Measurements from ENCODE around the gene NFKBIB.
A peak's percentile ranks its signal among the peaks of the same experiment; 100 is the strongest.
"Not testable (repeated sequence)": the region's sequence is repeated elsewhere in the genome, so short reads cannot be mapped to it uniquely, and the experiment has no call there.

The NFKBIB gene

DNA sequence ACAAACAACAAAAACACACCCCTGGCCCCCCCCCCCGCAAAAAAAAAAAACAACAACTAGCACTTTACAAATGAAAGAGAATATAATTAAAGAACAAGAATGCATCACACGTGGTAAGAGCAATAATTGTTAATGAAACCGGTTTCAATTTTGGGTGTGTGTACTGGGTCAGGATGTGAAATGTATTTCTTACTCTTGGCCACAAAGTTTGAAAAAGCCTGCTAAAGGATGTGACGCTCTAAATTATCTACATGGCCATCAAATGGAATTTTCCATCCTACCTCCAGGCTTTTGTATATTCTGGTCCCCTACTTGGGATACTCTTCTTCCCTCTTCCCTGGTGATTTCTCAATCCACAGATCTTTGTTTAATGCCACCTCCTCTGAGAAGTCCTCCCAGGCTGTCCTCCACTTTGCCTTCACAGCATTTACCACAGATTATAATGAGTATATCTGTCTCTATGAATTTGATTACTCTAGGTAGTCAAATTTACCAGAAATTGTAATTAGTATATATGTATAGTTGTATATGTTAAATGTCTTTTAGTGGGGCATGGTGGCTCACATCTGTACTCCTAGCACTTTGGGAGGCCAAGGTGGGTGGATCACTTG, 28.7 kb downstream of the NFKBIB start:
- DNase-seq (ENCODE audit: low read depth): no peak

DNA sequence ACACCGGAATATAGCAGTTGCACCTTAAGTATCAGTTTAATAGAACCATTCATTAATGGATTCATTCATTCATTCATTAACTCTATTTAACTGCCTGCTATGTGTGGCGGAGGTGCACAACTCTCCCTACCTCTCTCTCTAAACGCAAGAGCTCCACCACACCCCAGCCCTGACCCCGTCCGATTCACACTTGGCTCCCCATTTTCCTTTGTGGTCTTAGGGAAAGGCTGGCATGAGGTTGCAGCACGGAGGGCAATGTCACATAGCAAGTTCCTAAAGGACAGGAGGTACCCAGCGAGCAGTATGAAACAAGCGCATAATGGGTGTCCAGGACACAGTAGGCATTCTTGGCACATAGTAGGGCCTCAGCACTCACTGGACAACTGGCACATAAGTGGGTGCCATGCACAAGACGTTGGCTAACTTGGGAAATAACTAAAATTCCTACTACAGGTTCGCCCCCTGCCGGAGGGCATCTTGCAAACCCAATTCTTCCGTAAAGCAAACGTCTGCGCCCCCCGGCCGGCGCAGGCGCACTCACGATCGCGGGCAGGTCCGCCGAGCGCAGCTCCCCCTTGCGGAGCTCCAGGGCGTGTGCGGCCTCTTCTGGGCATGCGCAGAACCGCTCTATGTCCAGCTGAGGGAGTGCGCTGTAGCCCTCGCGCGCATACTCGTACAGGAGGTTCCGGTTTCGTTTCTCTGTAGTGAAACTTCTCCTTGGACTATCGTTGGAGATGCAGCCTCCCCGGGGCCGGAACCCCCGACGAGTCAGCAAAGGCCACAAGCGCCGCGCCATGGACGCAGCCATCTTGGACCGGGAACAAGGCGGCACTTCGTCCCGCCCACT, 30.4 kb downstream of the NFKBIB start, which contains the start of gene SARS2:
TSS of gene SARS2 (minus strand) at position 835 of the 847 bp plus-strand sequence. CDS start at position 808, 27 bp downstream.
- DNase-seq (ENCODE audit: low read depth): peak; percentile 94

DNA sequence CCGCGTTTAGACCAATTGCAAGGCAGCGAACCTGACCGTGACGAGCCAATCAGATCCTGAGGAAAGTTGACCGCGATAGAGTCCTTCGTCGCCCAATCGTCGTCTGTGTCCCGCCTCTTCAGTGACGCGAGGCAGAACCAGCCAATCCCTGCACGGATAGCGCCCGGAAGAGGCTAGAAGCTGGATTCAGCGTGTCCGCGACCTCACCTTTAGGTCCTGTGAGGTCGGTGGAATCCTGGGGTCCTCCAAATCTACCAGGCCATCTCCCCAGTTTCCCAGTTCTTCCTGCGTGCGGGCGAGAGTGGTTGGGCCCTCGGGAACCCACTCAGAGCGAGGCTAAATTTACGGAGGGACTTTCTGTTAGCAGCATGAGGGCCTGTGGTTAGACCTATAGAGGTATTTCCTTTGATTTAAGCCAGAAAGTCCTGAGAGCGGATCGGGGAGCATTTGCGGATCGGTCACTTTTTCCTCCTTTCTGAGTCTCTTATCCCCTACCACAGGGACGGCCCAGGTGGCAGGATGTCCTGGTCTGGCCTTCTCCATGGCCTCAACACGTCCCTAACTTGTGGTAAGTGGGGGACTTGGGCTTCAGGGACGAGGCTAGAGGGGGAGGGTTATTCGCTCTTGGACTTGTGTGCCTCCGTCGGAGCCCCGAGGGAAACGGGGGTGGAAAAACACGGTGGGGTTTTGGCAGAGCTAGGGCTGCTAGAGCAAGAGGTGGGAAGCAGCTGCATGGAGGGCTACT, 31.2 kb downstream of the NFKBIB start, which contains the start of gene MRPS12:
TSS of gene MRPS12 (plus strand) at position 169 of the 745 bp plus-strand sequence. CDS start at position 520, 351 bp downstream.
- peak; percentile 100 for DNase-seq (ENCODE audit: low read depth)

DNA sequence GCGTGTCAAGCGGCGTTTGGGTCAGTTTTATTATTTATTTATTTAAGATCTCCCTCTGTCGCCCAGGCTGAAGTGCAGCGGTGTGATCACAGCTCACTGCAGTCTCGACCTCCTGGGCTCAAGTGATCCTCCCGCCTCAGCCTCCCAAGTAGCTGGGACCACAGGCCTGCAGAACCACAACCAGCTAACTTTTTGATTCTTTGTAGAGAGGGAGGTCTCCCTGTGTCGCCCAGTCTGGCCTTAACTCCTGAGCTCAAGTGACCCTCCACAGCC, 31.7 kb downstream of the NFKBIB start:
- no peak for DNase-seq (ENCODE audit: low read depth)

DNA sequence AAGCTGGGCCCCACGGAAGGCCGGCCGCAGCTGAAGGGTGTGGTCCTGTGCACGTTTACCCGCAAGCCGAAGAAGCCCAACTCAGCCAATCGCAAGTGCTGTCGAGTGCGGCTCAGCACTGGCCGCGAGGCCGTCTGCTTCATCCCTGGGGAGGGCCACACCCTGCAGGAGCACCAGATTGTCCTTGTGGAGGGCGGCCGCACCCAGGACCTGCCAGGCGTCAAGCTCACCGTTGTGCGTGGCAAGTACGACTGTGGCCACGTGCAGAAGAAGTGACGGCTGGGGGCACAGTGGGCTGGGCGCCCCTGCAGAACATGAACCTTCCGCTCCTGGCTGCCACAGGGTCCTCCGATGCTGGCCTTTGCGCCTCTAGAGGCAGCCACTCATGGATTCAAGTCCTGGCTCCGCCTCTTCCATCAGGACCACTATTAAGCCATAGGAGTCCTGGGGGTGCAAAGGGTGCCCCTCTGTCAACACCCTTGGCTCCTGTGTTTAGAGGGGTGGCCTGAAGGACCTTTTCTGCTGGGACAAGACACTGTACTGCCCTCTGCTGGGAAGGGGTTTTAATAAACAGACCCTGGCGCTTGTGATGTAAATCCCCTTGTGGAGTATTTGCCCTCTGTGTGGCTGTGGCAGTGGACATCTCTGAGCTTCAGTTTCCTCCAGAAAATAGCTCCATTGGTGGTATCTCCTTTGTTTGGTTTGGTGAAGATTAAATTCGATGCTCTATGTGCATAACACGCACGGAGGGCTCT, 32.8 kb downstream of the NFKBIB start:
- peak; percentile 20 for DNase-seq (ENCODE audit: low read depth)

DNA sequence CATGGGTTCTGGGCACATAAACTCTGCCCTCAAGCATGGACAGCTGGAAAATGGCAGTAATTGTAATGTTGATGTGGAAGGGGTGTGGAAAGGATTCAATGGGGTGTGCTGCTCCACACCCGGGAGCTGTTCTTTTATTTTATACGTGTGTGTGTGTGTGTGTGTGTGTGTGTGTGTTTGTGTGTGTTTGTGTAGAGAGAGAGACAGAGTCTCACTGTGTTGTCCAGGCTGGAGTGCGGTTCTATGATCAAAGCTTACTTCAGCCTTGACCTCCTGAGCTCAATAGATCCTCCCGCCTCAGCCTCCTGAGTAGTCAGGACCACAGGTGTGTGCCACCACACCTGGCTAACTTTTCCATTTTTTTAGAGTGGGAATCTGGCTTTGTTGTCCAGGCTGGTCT, 33.8 kb downstream of the NFKBIB start:
- no peak for DNase-seq (ENCODE audit: low read depth)

DNA sequence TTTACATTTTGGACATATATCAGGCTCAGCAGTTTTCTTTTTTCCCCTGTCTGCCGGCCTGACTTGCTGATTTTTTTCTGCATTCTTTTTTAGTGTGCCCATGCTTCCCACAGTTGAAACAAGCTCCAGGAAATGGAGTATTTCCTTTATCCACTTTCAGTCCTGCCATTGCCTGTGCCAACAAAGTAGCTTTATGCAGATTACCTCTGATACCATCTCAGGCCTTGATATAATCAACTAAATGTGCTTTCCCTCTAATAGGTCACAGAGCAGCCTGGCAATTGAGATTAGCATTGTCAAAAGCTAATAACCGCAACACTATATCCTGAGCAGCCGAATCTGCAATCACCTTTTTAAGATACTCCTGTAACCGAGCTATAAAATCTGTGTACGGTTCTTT, 40.2 kb downstream of the NFKBIB start:
- DNase-seq (ENCODE audit: low read depth): no peak

DNA sequence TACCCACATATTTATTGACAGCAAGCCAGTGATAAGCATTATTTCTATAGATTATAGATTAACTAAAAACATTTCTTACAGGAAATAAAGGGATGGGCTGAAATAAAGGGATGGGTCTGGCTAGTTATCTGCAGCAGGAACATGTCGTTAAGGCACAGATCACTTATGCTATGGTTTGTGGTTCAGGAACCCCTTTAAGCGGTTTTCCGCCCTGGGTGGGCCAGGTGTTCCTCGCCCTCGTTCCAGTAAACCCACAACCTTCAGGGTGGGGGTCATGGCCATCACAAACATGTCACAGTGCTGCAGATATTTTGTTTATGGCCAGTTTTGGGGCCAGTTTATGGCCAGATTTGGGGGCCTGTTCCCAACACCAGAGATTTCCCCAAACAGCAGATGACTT, 41.7 kb downstream of the NFKBIB start:
- not testable (repeated sequence) for DNase-seq (ENCODE audit: low read depth)

DNA sequence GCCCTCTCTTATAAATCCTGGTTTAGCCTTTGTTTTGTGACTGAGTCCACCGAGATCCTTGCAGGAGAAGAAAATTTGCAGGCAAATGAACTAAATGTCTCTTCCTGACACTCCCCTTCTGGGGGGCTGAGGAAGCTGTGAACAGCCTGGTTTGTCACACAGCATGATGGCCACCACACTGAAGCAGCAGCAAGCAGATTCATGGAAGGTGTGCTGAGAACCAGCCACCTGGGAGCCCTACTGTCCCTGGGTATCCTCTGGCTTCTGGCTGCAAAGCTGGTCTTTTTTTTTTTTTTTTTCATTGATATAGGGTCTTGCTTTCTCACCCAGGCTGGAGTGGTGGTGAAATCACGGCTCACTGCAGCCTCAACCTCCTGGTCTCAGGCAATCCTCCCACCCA, 42.2 kb downstream of the NFKBIB start:
- no peak for DNase-seq (ENCODE audit: low read depth)

DNA sequence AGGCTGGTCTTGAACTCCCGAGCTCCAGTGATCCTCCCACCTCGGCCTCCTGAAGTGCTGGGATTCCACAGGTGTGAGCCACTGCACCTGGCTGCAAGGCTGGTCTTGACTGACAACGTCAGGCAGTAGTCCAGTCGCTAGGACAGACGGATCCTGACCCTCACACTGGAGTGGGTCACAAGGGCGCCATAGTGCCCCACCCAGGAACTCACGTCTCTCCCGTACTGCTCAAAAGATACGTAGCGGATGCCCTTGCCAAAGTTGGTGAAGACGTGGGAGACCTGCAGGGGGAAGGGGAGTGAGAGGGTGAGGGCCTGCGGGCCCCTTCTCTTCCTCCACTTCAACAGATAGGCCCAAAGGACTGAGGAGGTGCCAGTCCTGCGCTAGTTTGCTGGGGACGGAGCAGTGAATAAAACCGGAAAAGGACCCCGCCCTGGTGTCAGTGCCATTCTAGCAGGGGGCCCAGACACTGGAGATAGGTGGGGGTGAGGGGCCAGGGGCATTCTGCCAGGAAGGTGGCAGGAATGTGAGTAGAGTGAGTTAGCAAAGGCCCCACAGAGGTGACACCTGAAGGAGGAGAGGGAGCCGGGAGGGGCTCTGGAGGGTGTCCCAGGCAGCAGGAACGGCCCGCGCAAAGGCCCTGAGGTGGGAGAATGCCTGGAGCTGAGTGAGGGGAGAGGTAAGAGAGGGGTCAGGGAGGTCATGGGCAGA, 42.9 kb downstream of the NFKBIB start:
- no peak for DNase-seq (ENCODE audit: low read depth)

DNA sequence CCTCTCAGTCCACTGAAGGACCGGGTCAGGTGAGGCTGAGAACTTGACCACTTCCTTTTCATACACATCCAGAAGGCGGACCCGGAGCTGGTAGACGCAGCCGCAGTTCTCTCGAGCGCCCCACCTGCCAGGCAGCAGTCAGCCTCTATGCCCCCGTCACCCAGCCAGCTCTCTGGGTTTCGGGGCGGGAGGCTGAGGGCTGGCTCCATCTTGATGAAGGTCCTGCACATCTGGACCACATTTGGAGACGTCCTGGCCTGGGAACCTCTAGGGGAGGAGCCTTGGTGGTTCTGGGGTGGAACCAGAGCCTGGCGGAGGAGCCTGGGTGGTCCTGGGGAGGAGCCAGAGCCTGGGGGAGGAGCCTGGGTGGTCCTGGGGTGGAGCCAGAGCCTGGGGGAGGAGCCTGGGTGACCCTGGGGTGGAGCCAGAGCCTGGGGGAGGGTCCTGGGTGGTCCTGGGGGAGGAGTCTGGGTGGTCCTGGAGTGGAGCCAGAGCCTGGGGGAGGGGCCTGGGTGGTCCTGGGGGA, 45.3 kb downstream of the NFKBIB start:
- no peak for DNase-seq (ENCODE audit: low read depth)

DNA sequence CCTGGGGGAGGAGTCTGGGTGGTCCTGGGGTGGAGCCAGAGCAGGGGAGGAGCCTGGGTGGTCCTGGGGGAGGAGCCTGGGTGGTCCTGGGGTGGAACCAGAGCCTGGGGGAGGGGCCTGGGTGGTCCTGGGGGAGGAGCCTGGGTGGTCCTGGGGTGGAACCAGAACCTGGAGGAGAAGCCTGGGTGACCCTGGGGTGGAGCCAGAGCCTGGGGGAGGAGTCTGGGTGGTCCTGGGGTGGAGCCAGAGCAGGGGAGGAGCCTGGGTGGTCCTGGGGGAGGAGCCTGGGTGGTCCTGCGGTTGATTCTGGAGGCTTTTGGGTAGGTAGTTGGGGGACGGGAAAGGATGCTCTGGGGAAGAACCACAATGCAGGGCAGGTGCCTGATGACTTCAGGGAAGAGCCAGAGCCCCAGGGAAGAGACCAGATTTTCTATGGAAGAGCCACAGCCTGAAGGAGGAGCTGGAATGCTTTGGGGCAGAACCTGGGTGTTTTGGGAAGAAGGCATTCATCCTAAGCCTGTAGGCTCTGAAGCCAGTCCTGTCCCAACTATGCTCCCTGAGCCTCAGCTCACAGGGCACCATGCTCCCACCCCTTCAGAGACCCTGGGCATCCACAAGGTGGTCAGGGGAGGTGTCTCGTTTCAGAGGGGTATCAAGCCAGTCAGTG, 45.9 kb downstream of the NFKBIB start:
- no peak for DNase-seq (ENCODE audit: low read depth)

DNA sequence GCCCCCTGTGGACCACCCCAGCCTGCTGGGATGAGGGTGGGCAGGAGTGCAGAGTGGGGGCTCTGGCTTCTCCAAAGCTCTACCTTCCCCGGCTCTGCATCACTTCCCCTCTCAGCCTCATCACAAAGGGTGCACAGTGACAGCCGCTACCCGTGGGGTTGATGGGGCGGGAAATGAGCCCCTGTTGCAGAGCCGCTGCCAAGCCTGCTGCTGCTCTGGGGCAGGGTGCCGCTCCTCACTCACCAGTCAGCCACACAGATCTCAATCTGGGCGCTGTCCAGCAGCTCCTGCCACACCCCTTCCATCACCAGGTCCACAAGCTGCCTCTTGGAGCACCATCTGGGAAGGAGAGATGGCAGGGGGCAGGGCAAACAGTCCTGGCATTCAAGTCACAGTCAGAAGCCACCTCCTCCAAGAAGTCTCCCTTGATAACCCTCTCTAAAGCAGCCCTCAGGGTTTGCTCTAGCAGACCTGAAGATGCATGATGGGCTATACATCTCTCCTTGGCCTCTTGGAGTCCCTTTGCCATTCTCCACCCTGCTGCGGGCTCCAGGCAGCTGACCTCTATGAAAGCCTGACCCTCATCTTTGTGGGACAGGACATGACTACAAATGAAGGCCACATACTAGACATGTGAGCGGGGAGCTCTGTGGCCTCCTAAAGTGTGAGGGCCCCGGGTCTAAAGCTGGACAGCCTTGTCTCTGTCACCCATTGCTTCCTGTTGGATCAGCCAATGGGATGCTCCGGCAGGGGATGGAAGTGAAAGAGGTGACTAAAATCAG, 46.7 kb downstream of the NFKBIB start:
- no peak for DNase-seq (ENCODE audit: low read depth)

DNA sequence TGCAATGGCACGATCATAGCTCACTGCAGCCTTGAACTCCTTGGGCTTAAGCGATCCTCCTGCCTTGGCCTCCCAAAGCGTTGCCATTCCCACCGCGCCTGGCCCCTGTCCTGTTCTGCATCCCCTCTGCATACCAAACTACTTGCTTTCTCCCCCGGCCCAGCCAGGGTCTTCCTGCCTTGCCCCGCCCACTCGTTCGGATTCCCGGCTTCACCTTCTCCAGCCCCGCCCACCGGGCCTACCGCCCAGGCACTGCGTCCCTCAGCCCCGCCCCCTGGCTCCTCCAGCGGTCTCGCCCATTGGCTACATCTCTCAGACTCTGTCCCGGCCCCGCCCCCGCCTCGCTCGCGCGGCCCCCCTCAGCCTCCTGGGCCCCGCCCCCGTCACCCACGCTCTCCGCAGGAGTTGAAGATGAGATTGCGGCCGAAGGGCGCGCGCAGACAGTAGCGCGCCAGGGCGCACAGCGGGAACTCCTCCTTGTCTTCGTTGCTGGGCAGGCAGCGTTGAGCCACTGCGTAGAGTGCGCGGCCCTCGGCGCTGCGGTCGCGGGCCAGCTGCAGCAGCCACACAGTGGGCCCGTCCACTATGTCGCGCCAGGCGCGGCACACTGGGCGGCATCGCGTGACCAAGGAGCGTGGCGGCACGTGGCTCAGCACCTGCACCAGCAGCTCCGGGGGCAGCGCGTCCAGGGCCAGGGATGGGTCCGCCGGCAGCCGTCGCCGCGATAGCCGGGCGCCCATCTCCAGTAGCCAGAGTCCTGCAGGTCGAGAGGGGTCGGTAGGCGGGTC, 50.0 kb downstream of the NFKBIB start:
- no peak for DNase-seq (ENCODE audit: low read depth)

DNA sequence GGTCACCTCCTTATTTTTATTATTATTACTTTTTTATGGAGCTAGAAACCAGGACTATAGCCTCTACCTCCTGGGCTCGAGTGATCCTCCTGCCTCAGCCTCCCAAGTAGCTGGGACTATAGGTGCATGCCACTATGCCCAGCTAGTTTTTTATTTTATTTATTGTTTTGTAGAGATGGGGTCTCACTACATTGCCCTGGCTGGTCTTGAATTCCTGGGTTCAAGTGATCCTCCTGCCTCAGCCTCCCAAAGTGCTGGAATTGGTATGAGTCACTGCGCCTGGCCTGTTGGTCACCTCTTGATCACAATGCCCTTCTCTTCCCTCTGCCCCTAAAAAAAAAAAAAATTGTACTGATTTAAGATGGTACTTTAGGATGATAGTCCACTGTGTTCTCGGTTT, 51.4 kb downstream of the NFKBIB start:
- no peak for DNase-seq (ENCODE audit: low read depth)

DNA sequence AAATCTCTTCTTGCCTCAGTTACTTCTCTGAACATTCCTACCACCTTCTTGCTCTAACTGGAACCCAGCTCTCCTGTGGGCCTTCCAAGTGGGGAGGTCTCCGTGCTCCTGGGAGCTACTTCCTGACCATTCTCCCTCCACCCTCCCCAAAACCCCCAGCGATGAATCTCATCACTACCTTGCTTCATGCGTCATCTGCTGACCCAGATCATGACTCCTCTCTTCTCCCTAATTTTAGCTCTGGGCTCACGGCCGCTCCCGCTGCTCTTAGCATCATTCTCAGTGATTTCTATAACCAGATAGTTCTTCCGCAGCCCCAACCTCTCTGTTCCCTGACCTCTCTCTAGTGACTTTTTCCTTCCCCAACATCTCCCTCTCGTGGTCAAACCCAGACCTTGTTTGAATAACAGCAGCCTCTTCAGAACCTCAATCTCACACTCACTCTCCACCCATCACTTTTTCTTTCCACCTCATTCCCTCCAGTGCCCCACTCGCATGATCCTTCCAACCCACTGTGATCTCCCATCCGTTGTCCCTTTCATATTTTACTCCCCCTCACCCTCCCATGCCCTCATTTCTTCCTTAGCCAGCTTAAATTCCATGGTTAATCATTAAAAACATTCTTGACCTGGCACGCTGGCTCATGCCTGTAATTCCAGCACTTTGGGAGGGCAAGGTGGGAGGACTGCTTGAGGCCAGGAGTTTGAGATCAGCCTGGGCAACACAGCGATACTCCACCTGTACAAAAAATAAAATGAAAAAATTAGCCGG, 52.8 kb downstream of the NFKBIB start:
- DNase-seq (ENCODE audit: low read depth): no peak

DNA sequence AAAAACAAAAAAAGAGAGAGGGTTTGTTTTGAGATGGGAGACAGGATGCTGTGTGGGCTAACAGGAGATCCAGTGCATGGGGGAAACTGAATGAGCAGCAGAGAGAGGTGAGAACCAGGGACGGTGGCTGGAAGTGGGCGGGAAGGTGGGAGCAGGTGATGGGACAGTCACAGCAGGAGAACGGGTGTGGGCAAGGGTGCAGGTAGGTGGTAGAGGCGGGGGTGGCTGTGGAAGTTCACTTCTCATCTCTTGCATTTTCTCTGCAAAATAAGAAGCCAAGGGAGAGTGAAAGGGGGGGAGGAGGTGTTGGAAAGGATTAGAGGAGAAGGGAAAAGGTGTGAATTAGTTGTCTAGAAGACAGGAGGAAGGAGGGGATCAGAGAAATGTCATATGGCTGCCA, 53.9 kb downstream of the NFKBIB start:
- no peak for DNase-seq (ENCODE audit: low read depth)

DNA sequence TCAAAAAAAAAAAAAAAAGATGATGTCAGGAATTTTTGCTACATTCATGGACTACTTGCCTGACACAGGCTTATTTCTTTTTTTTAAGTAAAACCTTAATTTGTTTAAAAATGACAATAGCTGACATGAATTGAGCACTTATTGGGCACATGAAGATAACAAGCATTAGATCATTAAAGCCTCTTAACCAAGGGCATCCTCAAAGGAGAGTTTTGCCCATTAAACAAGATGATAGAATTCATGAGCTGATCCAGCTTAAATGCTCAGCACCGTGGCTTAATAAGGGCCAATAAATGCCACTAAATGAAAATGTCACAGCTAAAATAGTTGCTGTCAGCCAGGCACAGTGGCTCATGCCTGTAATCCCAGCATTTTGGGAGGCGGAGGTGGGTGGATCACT, 56.5 kb downstream of the NFKBIB start:
- no peak for DNase-seq (ENCODE audit: low read depth)
